SK-N-MC (cell line): ENCODE results near the gene LRRC61.
A peak's percentile ranks its signal among the peaks of the same experiment; 100 is the strongest.

Experiments
- DNase-seq: peaks from one replicate; pipeline ENCODE4 v3.0.0-alpha.2; 2011; ENCODE audit warnings: low read depth, low spot score
- H3K27ac ChIP-seq: fragments of 200-600 bp; sonication (generic); 2 replicates; pipeline ENCODE4 v1.5.1; 2016; ENCODE audit warnings: mixed run types
- H3K36me3 ChIP-seq: fragments of 200-600 bp; sonication (generic); 2 replicates; pipeline ENCODE4 v1.6.1; 2017; ENCODE audit warnings: antibody characterized with exemption, low read length, mixed read lengths; ENCODE audit not compliant: insufficient read depth
- H3K4me3 ChIP-seq: fragments of 200-600 bp; sonication (generic); 2 replicates; pipeline ENCODE4 v1.5.1; 2016
- H3K9ac ChIP-seq: fragments of 200-600 bp; sonication (generic); 2 replicates; pipeline ENCODE4 v1.8.0; 2017; ENCODE audit warnings: mixed run types, mixed read lengths; ENCODE audit not compliant: insufficient read length
- H3K9me3 ChIP-seq: fragments of 200-600 bp; sonication (generic); 2 replicates; pipeline ENCODE4 v1.6.1; 2017; ENCODE audit warnings: low read depth, mild to moderate bottlenecking, antibody characterized with exemption, low read length, moderate library complexity, mixed read lengths
- EZH2 ChIP-seq: fragments of 200-600 bp; sonication (generic); IDR thresholded peaks from one replicate; pipeline ENCODE4 v1.6.1; 2017; ENCODE audit warnings: antibody characterized with exemption
- FOXP2 ChIP-seq: optimal IDR thresholded peaks from 2 replicates; pipeline ENCODE3; 2011; ENCODE audit warnings: mild to moderate bottlenecking, moderate library complexity; ENCODE audit not compliant: insufficient read depth; ENCODE audit errors: extremely low read length, control extremely low read depth
- POLR2AphosphoS5 ChIP-seq: IDR thresholded peaks from 2 replicates; pipeline ENCODE4 v1.6.1; 2012; ENCODE audit warnings: mild to moderate bottlenecking, low read depth, low read length, borderline replicate concordance

The LRRC61 gene

DNA sequence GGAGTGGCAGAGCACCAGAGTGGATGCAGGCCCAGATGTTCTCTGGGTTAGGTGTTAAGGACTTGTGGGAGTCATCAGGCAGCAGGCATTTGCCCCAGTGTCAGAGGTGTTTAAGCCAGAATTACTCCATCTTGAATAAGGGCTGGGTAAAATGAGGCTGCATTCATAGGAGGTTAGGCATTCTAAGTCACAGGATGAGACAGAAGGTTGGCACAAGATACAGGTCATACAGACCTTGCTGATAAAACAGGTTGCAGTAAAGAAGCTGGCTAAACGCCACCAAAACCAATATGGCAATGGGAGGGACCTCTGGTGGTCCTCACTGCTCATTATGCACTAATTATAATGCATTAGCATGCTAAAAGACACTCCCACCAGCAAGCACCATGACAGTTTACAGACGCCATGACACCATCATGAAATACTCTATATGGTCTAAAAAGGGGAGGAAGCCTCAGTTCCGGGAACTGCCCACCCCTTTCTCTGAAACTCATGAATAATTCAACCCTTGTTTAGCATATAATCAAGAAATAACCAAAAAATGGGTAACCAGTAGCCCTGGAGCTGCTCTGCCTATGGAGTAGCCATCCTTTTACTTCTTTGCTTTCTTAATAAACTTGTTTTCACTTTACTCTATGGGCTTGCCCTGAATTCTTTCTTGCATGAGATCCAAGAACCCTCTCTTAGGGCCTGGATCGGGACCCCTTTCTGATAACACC, 882 bp upstream of the LRRC61 start:
- H3K9me3 ChIP-seq = no peaks in the 10 kb centered on the region
- peak overlapping the region; percentile 89 for H3K4me3 ChIP-seq
- H3K9ac ChIP-seq = peak overlapping the region; percentile 88
- peak overlapping the region; percentile 26; the same call in 1 of the 2 replicates for H3K27ac ChIP-seq
- H3K36me3 ChIP-seq = peaks cover 24% of the 10 kb centered on the region
- TF ChIP-seq FOXP2 (no peak), EZH2 (no peak), POLR2AphosphoS5 (no peak)
- no peak for DNase-seq

DNA sequence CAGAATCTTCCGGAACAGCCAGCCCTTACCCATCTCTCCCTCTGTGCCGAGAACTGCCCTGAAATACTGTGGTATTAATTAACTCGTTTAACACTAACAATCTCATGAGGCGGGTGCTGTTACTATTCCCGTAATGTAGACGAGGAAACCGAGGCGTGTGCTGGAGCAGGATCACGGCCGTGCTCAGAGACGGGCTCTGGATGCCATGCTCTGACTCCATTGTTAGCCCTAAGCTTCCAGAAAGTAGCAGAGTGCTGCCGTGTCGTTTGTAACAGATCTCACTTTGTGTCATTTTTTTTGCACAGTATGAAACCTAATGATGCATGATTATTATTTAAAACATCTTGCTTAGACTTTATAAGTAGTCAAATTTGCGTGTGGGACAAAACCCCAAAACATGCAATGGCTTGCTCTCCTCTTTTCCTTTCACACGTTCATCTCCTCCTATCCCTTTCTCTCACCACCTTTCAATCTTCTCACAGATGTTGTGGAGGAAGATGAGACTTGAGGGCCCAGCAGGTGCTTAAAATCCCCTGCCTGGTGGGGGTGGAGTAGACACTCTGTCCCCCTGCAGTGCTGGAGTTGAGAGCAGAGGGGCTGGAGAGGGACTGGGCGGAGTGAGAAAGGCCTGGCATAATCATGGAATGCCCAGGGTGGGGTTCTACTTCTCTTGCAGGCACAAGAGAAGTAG, 672 bp downstream of the LRRC61 start:
- Histone ChIP-seq H3K36me3 (peaks cover 40% of the 10 kb centered on the region), H3K9ac (peak overlapping the region; percentile 88), H3K27ac (peak overlapping the region; percentile 10; the same call in 1 of the 2 replicates), H3K4me3 (peak overlapping the region; percentile 89), H3K9me3 (no peaks in the 10 kb centered on the region)
- TF ChIP-seq EZH2 (no peak), FOXP2 (no peak), POLR2AphosphoS5 (no peak)
- no peak for DNase-seq

DNA sequence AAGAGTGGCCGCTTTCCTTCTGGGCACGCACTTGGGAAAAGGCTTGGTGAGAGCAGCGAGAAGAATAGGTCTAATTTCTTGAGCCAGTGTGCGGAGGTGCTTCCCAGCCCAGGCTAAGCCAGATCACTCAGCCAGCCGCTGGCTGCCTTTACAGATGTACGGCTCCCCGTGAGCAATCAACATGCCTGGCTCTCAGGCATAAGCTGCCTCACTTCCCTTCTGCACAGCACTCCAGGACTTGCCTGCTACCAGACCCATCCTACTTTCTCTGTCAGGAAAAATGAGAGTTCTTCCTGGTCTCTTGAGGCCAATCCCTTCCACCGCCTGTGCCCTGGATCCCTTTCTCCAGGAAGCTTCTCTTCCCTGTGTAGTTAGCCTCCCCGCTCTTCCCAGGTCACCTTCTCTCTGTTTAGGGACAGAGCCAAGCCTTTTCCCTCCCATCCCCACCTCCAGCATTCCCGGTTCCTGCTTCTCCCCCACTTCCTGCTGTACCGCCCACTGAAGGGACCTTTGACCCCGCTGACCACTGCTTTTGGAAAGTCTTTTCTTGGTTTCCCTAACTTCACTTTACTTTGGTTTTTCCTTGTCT, 1.3 kb downstream of the LRRC61 start:
- H3K27ac ChIP-seq = no peak overlapping the region
- peaks cover 46% of the 10 kb centered on the region for H3K36me3 ChIP-seq
- TF ChIP-seq EZH2 = no peak
- TF ChIP-seq FOXP2 = no peak
- no peak for TF ChIP-seq POLR2AphosphoS5
- peak overlapping the region; percentile 88 for H3K9ac ChIP-seq
- H3K4me3 ChIP-seq = peak overlapping the region; percentile 89
- no peak for DNase-seq
- H3K9me3 ChIP-seq = no peaks in the 10 kb centered on the region

DNA sequence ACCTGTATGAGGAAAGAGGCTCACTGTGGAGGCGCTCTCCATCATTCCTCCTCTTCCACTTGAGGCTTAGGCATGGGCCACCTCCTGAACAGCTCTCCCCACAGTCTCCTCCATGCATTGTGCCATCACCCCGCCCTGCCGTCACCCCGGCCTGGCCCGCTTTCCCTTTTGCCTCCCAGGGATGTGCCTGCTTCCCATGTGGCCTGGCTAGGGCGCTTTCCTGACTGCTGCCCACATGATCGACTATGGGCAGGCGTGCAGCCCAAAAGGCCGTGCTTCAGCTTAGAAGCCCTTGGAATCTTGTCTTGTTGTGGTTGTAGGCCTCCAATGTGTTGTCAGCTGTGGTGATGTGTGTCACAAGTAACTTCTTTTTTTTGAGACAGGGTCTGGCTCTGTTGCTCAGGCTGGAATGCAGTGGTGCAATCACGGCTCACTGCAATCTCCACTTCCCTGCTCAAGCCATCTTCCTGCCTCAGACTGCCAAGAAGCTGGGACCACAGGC, 2.0 kb downstream of the LRRC61 start:
- TF ChIP-seq POLR2AphosphoS5 (no peak), FOXP2 (no peak), EZH2 (no peak)
- DNase-seq = no peak
- Histone ChIP-seq H3K36me3 (peaks cover 53% of the 10 kb centered on the region), H3K9ac (no peak overlapping the region), H3K4me3 (no peak overlapping the region), H3K9me3 (no peaks in the 10 kb centered on the region), H3K27ac (no peak overlapping the region)

DNA sequence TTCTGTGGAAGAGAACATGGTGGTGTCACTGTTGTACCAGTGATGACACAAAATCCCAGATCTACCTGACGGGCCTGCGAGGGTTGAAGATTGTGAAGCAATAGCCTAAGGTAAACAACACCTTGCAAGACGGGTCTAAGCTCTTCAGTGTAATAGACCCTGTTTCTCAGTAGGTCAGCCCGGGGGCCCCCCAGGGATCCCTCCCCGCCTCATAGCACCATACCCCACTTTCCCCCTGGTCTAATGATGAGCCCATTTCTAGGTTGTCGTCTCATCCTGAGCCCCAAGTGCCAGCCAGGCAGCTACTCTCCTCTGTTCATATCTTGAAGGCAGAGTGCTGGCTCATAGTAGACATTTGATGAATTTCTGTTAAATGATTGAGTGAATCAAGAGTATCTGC, 2.7 kb downstream of the LRRC61 start:
- H3K36me3 ChIP-seq = peaks cover 55% of the 10 kb centered on the region
- no peak for DNase-seq

DNA sequence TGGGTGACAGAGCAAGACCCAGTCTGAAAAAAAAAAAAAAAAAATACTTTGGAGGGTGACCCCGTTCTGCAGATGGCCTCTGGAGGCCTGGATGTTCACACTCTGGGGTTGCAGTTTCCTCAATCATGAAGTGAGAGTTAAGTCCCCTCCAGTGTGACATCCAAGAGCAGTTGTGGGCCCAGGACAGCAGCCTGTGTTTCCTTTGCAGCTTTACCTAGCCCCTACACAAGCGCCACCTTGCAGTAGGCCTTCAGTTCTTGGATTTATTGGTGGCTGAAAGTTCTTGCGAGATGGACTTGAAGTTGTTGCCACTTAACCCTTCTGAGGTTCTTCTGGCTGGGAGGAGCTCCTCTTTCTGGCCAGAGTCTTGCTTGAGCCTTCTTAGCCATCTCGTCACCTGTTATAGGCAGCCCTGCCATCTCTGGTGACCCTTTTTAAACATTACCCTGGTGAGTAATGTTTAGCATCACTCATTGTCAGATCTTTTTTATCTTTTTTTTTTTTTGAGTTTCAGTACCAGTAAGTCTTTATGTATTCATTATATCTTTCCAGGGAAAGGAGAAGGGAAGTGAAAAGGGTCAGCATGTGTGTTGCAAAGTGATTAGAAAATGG, 3.6 kb downstream of the LRRC61 start:
- no peak for DNase-seq
- Histone ChIP-seq H3K4me3 (no peak overlapping the region), H3K27ac (no peak overlapping the region), H3K36me3 (peaks cover 55% of the 10 kb centered on the region), H3K9ac (no peak overlapping the region), H3K9me3 (no peaks in the 10 kb centered on the region)
- TF ChIP-seq FOXP2 (no peak), EZH2 (no peak)

More for the DNA sequence above, 2.7 kb downstream of the LRRC61 start:
- TF ChIP-seq FOXP2 (no peak), POLR2AphosphoS5 (no peak), EZH2 (no peak)
- H3K9ac ChIP-seq = no peak overlapping the region
- no peaks in the 10 kb centered on the region for H3K9me3 ChIP-seq
- no peak overlapping the region for H3K27ac ChIP-seq
- H3K4me3 ChIP-seq = no peak overlapping the region

DNA sequence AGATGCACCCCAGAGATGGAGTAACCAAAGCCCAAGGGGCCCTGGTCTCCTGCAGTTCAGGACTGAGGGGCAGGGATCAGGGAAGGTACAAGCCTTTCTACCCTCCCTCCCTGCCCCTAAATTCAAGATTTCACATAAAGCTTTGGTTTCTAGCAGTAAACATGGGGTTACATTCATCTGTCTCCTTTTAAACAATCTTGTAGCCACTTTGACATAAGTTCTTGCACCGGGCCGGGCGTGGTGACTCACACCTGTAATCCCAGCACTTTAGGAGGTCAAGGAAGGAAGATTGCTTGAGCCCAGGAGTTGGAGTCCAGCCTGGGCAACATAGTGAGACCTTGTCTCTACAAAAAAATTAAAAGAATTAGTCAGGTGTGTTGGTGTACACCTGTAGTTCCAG, 4.2 kb downstream of the LRRC61 start:
- Histone ChIP-seq H3K9ac (no peak overlapping the region), H3K36me3 (peaks cover 55% of the 10 kb centered on the region), H3K4me3 (no peak overlapping the region), H3K27ac (no peak overlapping the region), H3K9me3 (no peaks in the 10 kb centered on the region)
- no peak for DNase-seq
- TF ChIP-seq EZH2 = no peak
- no peak for TF ChIP-seq POLR2AphosphoS5
- no peak for TF ChIP-seq FOXP2

DNA sequence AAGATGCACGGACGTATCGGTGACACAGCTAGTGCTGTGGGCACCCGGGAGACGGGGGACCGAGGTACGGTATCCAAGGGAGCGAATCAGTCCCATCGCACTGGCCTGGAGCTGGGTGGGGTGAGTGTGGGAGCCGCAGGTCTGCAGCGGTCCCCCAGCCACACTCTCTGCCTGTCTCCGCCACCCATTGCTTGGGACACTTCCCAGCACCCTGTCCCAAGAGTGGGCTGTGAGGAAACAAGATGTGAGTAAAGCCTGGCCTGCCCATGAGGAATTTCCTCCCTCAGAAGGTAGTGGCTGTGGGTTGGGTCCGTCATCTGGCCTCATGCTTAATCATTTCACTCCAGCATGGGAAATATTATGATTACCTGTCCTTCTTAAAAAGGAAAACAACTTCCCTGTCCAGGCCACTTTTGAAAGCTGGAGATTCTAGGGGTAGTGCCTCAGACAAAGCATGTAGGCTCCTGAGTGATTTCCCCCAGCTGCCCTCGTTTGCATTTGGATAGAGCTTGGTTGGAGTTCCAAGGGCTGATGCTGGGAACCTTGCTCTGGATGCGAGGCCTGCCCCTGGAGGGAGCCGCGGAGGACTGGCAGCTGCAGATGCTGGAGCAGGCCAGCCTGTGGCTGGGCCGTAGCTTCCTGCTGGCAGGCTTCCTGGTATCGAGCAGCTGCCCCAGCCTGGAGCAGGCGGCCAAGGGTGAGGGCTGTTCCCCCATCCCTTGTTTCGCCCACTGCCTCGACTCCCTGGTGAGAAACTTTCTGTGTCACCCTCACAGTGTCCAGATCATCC, 6.4 kb downstream of the LRRC61 start:
- TF ChIP-seq FOXP2 (no peak), POLR2AphosphoS5 (no peak), EZH2 (no peak)
- Histone ChIP-seq H3K4me3 (no peak overlapping the region), H3K36me3 (peaks cover 55% of the 10 kb centered on the region), H3K9ac (no peak overlapping the region), H3K9me3 (no peaks in the 10 kb centered on the region), H3K27ac (no peak overlapping the region)
- DNase-seq = no peak
